CD4-positive, alpha-beta T cell treated with Interleukin-15 for 1 hour (primary cell): Measurements from ENCODE around the gene MLH3.
A peak's percentile ranks its signal among the peaks of the same experiment; 100 is the strongest.
"Not testable (repeated sequence)": the region's sequence is repeated elsewhere in the genome, so short reads cannot be mapped to it uniquely, and the experiment has no call there.

Source experiments
- DNase-seq: peaks from one replicate; pipeline ENCODE4 v3.0.0-alpha.2; 2020

MLH3 gene

GRCh38 chr14:75023108-75023507 is 28.2 kb downstream of the MLH3 start:
- DNase-seq, result no peak

DNA sequence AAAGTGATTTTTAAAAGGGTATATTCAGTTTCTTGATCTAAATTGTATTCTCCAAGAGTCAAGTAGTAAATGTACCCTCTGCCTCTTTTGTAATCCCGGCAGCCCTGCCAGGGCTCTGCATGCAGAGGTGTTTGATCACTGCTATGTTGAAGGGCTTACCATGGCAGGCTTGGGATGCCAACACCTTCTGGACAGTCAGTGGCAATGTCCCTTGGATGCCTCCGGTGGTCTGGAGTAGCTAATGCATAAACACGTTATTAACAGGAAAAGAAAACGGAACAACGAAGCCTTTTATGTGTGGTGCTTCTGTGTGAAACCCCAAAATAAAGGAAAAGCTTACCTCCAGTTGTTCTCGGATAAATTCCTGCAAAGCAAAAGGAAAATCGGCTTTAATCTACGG is 28.6 kb downstream of the MLH3 start:
- DNase-seq, result no peak

GRCh38 chr14:75018694-75019093 is 32.6 kb downstream of the MLH3 start:
- no peak for DNase-seq

GRCh38 chr14:75016815-75017214 is 34.5 kb downstream of the MLH3 start:
- no peak for DNase-seq

- no peak for DNase-seq
Observed at GRCh38 chr14:75015496-75015895, 35.8 kb downstream of the MLH3 start.

- no peak for DNase-seq
Observed at GRCh38 chr14:75013290-75013689, 38.0 kb downstream of the MLH3 start.

- DNase-seq, result no peak
Observed at GRCh38 chr14:75011356-75011994, 39.8 kb downstream of the MLH3 start.

GRCh38 chr14:75010472-75011093 is 40.7 kb downstream of the MLH3 start:
- no peak for DNase-seq

DNA sequence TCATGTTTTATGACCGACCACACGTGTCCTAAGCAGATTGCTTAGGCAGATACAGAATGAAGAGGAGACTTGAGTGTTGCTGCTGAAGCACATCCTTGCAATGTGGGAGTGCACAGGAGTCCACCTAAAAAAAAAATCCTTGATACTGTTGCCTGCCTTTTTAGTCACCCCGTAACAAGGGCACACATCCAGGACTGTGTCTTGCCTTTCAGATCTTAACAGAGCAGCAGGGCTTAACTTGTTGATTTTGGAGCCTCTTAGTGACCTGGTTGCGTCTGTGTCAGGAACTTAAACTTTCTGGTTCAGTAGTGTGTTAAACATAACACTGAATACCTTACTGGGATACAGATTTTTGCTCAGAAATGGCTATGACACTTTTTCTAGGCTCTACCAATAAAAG is 42.1 kb downstream of the MLH3 start:
- DNase-seq, result no peak

DNA sequence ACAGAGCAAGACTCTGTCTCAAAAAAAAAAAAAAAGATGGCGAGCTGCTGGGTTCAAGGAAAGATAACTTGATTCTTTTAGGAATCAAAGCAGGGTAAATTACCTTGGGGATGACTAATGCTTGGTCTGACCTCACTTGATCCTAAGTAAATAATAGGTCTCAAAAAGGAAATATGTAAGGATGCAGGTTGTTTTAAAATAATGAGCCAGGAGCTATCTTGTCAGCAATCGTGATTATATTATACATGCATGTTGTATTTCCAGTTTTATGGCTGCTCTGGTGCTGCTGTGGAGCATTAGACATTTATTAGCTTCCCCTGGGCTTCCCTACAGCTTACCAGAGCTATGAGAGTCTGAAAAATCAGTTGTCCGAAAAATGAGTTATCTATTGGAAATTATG is 45.9 kb downstream of the MLH3 start:
- no peak for DNase-seq

DNA sequence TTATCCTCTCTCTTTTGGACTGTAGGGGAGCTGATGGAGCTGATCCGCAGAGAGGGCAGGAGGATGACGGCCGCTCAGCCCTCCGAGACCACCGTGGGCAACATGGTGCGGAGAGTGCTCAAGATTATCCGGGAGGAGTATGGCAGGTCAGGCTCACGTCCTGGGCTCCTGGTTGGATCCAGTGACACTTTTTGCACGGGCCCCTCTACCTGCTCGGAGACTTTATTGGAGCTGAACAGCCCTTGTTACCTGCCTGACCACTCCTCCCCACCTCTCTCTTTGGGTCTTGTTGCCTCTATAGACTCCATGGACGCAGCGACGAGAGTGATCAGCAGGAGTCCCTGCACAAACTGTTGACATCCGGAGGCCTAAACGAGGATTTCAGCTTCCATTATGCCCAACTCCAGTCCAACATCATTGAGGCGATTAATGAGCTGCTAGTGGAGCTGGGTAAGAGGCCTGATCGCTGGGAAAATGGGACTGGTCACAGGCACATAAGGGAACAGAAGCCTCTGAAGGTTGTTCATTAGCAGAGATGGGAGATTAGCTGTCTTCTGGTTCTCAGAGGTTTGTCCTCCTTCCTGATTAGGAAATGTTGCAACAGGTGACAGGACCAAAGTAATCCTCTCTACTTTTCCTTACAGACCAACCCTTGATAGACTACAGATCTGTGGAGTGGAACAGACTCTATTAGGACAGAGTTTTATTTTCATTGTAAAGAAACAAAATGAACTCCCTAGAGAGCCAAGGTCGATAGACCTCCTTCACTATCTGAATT is 47.8 kb downstream of the MLH3 start:
- DNase-seq, result no peak

- DNase-seq, result peak; percentile 99
Observed at GRCh38 chr14:75002392-75003249, 48.6 kb downstream of the MLH3 start, which contains the start of gene EIF2B2. Gene EIF2B2 (plus strand): TSS chr14:75002921. CDS start chr14:75002991, 70 bp downstream.

DNA sequence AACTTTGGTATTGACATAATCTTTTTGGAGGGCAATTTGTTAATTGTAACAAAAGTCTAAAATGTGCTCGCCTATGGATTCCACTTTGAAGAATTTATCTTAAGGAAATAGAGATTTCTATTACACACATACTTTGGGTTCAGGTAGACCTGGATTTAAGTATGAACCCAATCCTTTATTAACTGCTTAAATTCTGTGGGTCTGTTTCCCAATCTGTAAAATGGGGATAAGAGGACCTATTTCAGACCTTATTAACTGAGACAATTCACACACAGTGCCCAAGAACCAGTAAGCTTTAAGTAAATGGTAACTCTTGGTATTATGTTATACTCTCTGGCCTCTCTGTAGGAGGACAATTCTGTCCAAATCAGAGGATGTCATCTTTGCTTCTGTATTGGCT is 49.4 kb downstream of the MLH3 start:
- no peak for DNase-seq

GRCh38 chr14:75001261-75001660 is 50.0 kb downstream of the MLH3 start:
- no peak for DNase-seq

- not testable (repeated sequence) for DNase-seq
Observed at GRCh38 chr14:74995781-74996180, 55.5 kb downstream of the MLH3 start.

- DNase-seq, result not testable (repeated sequence)
Observed at GRCh38 chr14:74994182-74994581, 57.1 kb downstream of the MLH3 start.

- no peak for DNase-seq
Observed at GRCh38 chr14:74988993-74989392, 62.3 kb downstream of the MLH3 start.

- DNase-seq, result no peak
Observed at GRCh38 chr14:74988131-74988530, 63.1 kb downstream of the MLH3 start.

- no peak for DNase-seq
Observed at GRCh38 chr14:74985806-74986205, 65.5 kb downstream of the MLH3 start.

GRCh38 chr14:74985028-74985310 is 66.3 kb downstream of the MLH3 start:
- no peak for DNase-seq

- no peak for DNase-seq
Observed at GRCh38 chr14:74984236-74985027, 66.8 kb downstream of the MLH3 start.

- no peak for DNase-seq
Observed at GRCh38 chr14:74983343-74983742, 67.9 kb downstream of the MLH3 start.

GRCh38 chr14:74982661-74983060 is 68.6 kb downstream of the MLH3 start:
- no peak for DNase-seq
